Lower lobe of right lung (tissue), 2 donors: Measurements from ENCODE around the gene SRC. TPM values are rescaled to one million over a fixed set of nuclear protein-coding genes. Genes with fewer than 3 reads are reported as not detected.
A peak's percentile ranks its signal among the peaks of the same experiment; 100 is the strongest.

Source experiments
- ATAC-seq, 2 donors: fragments of 200-7000 bp; cut with Tn5 transposase; one replicate each; pipeline ENCODE4 v1.9.1; 2020 to 2022; ENCODE audit warnings: mild to moderate bottlenecking in 2 of 2, moderate library complexity in 2 of 2
- DNase-seq: peaks from one replicate; pipeline ENCODE4 v3.0.0-alpha.2; 2020
- H3K27ac ChIP-seq: fragments of 200-600 bp; one replicate; pipeline ENCODE4 v1.8.0; 2022
- H3K27me3 ChIP-seq: fragments of 200-600 bp; one replicate; pipeline ENCODE4 v1.8.0; 2022; ENCODE audit warnings: low read depth
- H3K36me3 ChIP-seq: fragments of 200-600 bp; one replicate; pipeline ENCODE4 v1.8.0; 2022; ENCODE audit warnings: mild to moderate bottlenecking
- H3K4me1 ChIP-seq: fragments of 200-600 bp; one replicate; pipeline ENCODE4 v1.8.0; 2022
- H3K4me3 ChIP-seq: fragments of 200-600 bp; one replicate; pipeline ENCODE4 v1.8.0; 2022; ENCODE audit warnings: mild to moderate bottlenecking
- H3K9me3 ChIP-seq: fragments of 200-600 bp; one replicate; pipeline ENCODE4 v1.8.0; 2022
- CTCF ChIP-seq: fragments of 200-600 bp; IDR thresholded peaks from one replicate; pipeline ENCODE4 v1.8.0; 2022; ENCODE audit warnings: antibody characterized with exemption, mild to moderate bottlenecking
- intact Hi-C: fragments of 100-400 bp; cut with DNase I; formaldehyde crosslinking; loops from one replicate; pipeline ENCODE4 v1.11.0; 2022
- total RNA-seq: library from RNA; stranded (reverse); fragmentation: NEBNext Ultra II Directional; extraction: Animal tissue kit (Norgen Biotek cat#: 25700); gene quantifications from one replicate; pipeline ENCODE4 v1.2.1, GENCODE V29; 2021
- donor health status: DM: no; HTN: yes; CAD: no; lungs with severe emphysema.

Gene SRC
- total RNA-seq, 1 donor from 2014 or later, result 72.7 TPM

- intact Hi-C loops, result no loop called here
- no peak overlapping the region for H3K27ac ChIP-seq
- H3K9me3 ChIP-seq, result no peaks in the 10 kb centered on the region
- H3K36me3 ChIP-seq, result no peaks in the 10 kb centered on the region
- ATAC-seq, result no peak
- H3K4me1 ChIP-seq, result peaks cover 3% of the 10 kb centered on the region
- peak overlapping the region; percentile 46 for H3K4me3 ChIP-seq
- no peak for DNase-seq
- H3K27me3 ChIP-seq, result peaks cover 21% of the 10 kb centered on the region
- TF ChIP-seq CTCF, result no peak
Observed at GRCh38 chr20:37411408-37412219, 65.7 kb downstream of the SRC start.

GRCh38 chr20:37413023-37413334 lies 67.0 kb downstream of the SRC start:
- no peak for ATAC-seq
- intact Hi-C loops, result no loop called here
- no peak for TF ChIP-seq CTCF

GRCh38 chr20:37413379-37413778 lies 67.4 kb downstream of the SRC start:
- no peaks in the 10 kb centered on the region for H3K9me3 ChIP-seq
- H3K27ac ChIP-seq, result no peak overlapping the region
- peaks cover 17% of the 10 kb centered on the region for H3K27me3 ChIP-seq
- H3K4me3 ChIP-seq, result no peak overlapping the region
- intact Hi-C loops, result no loop called here
- DNase-seq, result no peak
- no peak for ATAC-seq
- H3K4me1 ChIP-seq, result no peaks in the 10 kb centered on the region
- H3K36me3 ChIP-seq, result no peaks in the 10 kb centered on the region
- no peak for TF ChIP-seq CTCF

More at GRCh38 chr20:37413023-37413334, 67.0 kb downstream of the SRC start:
- Histone ChIP-seq H3K27ac (no peak overlapping the region), H3K36me3 (no peaks in the 10 kb centered on the region), H3K27me3 (peaks cover 18% of the 10 kb centered on the region), H3K4me3 (no peak overlapping the region), H3K4me1 (no peaks in the 10 kb centered on the region), H3K9me3 (no peaks in the 10 kb centered on the region)
- no peak for DNase-seq

GRCh38 chr20:37414224-37415035 lies 68.5 kb downstream of the SRC start:
- peaks cover 8% of the 10 kb centered on the region for H3K27me3 ChIP-seq
- intact Hi-C loops, result no loop called here

More at GRCh38 chr20:37414224-37415035, 68.5 kb downstream of the SRC start:
- Histone ChIP-seq H3K36me3 (no peaks in the 10 kb centered on the region), H3K4me1 (no peaks in the 10 kb centered on the region), H3K4me3 (no peak overlapping the region), H3K9me3 (no peaks in the 10 kb centered on the region), H3K27ac (no peak overlapping the region)
- no peak for ATAC-seq
- TF ChIP-seq CTCF, result no peak
- no peak for DNase-seq
